H1 (cell line): ENCODE data around the gene RARRES2. TPM values are rescaled to one million over a fixed set of nuclear protein-coding genes. Genes with fewer than 3 reads are reported as not detected.

Source experiments
- CTCF ChIA-PET: fragments of 300-600 bp; sonication (Branson Sonifier 250); formaldehyde crosslinking; loops from one replicate; lab custom pipeline; 2021; ENCODE audit not compliant: partially characterized antibody; lab: Charles Lee
- POLR2A ChIA-PET: fragments of 300-600 bp; sonication (Branson Sonifier 250); formaldehyde crosslinking; loops from one replicate; lab custom pipeline; 2021; ENCODE audit warnings: inconsistent platforms; ENCODE audit not compliant: partially characterized antibody; lab: Charles Lee
- DNase-seq, 2 experiments: peaks; one replicate each; pipeline versions ENCODE4 v3.0.0 to v3.0.0-alpha.2; 2010 to 2022; ENCODE audit warnings: low spot score in 2 of 2, low read depth in 1 of 2, mixed read lengths in 1 of 2
- FAIRE-seq: peaks from 2 replicates; lab custom pipeline; 2011; peaks lifted over from hg19 to GRCh38; lab: Jason Lieb, UNC
- H2AFZ ChIP-seq: 2 replicates; pipeline ENCODE4 v1.8.1; 2012; ENCODE audit warnings: low read length, inconsistent platforms
- H2AK5ac ChIP-seq: 2 replicates; pipeline ENCODE4 v1.6.1; 2013; ENCODE audit warnings: low read depth, low read length
- H2BK120ac ChIP-seq: replicated peaks from 2 replicates; pipeline ENCODE3; 2013; ENCODE audit warnings: low read depth, low read length, inconsistent platforms
- H2BK12ac ChIP-seq: 2 replicates; pipeline ENCODE4 v1.6.1; 2013; ENCODE audit warnings: low read depth, low read length
- H2BK15ac ChIP-seq: 2 replicates; pipeline ENCODE4 v1.6.1; 2013; ENCODE audit warnings: low read length
- H2BK20ac ChIP-seq: 2 replicates; pipeline ENCODE4 v1.6.1; 2013; ENCODE audit warnings: low read length
- H2BK5ac ChIP-seq: 2 replicates; pipeline ENCODE4 v1.6.1; 2013; ENCODE audit warnings: low read depth, low read length
- H3K14ac ChIP-seq: 2 replicates; pipeline ENCODE4 v1.6.1; 2013; ENCODE audit warnings: inconsistent platforms; ENCODE audit not compliant: insufficient read length
- H3K18ac ChIP-seq: 2 replicates; pipeline ENCODE4 v1.6.1; 2013; ENCODE audit warnings: low read length; ENCODE audit errors: extremely low read depth
- H3K23ac ChIP-seq: 2 replicates; pipeline ENCODE4 v1.6.1; 2013; ENCODE audit warnings: inconsistent platforms; ENCODE audit not compliant: insufficient read length
- H3K23me2 ChIP-seq: 2 replicates; pipeline ENCODE4 v1.6.1; 2013; ENCODE audit warnings: low read depth, low read length
- H3K27ac ChIP-seq: 2 replicates; pipeline ENCODE4 v1.6.1; 2011; ENCODE audit warnings: low read depth, low read length, inconsistent platforms
- H3K27me3 ChIP-seq, 4 experiments: replicated peaks in 1 of 4; 1 replicate in 1 of 4; 2 replicates in 3 of 4; pipeline versions ENCODE4 v1.6.1 to v1.8.1; 2011 to 2013; ENCODE audit warnings: low read length in 3 of 4, mild to moderate bottlenecking in 3 of 4, inconsistent platforms in 2 of 4, mixed read lengths in 2 of 4, moderate library complexity in 1 of 4; ENCODE audit not compliant: control insufficient read depth in 3 of 4, insufficient read depth in 3 of 4; ENCODE audit errors: extremely low read depth in 1 of 4
- H3K36me3 ChIP-seq, 4 experiments: 2 replicates each; pipeline versions ENCODE4 v1.6.1 to v1.8.1; 2011 to 2013; ENCODE audit warnings: mild to moderate bottlenecking in 4 of 4, low read length in 3 of 4, moderate library complexity in 2 of 4, control low read depth in 1 of 4, inconsistent platforms in 1 of 4; ENCODE audit not compliant: insufficient read depth in 4 of 4, control insufficient read depth in 2 of 4
- H3K4ac ChIP-seq: replicated peaks from 2 replicates; pipeline ENCODE3; 2013; ENCODE audit warnings: low read length, low read depth, mixed read lengths, inconsistent platforms; ENCODE audit not compliant: insufficient read length
- H3K4me1 ChIP-seq, 4 experiments: replicated peaks in 1 of 4; 1 replicate in 1 of 4; 2 replicates in 3 of 4; pipeline versions ENCODE4 v1.6.1 to v1.8.1; 2011 to 2013; ENCODE audit warnings: low read length in 3 of 4, inconsistent platforms in 2 of 4, mixed read lengths in 1 of 4; ENCODE audit not compliant: insufficient read depth in 4 of 4, control insufficient read depth in 3 of 4
- H3K4me2 ChIP-seq, 2 experiments: 2 replicates each; pipeline versions ENCODE4 v1.6.1 to v1.8.1; 2011 to 2013; ENCODE audit warnings: low read depth in 2 of 2, low read length in 2 of 2, control low read depth in 1 of 2, inconsistent platforms in 1 of 2, mild to moderate bottlenecking in 1 of 2; ENCODE audit not compliant: insufficient read depth in 1 of 2
- H3K4me3 ChIP-seq, 4 experiments: fragments of 200-600, 300-600 bp in 1 of 4; sonication (generic), shearing (Covaris generic), sonication (Bioruptor Twin) in 1 of 4; 2 replicates each; pipeline versions ENCODE4 v1.5.1 to v1.8.1; 2011 to 2016; ENCODE audit warnings: low read length in 4 of 4, low read depth in 3 of 4, control low read depth in 2 of 4, inconsistent platforms in 2 of 4, mild to moderate bottlenecking in 2 of 4, mixed read lengths in 1 of 4, moderate library complexity in 1 of 4; ENCODE audit not compliant: insufficient read depth in 2 of 4; ENCODE audit errors: extremely low read depth in 1 of 4
- H3K56ac ChIP-seq: replicated peaks from 2 replicates; pipeline ENCODE3; 2013; ENCODE audit warnings: low read depth, mild to moderate bottlenecking, mixed read lengths, low read length, inconsistent platforms; ENCODE audit not compliant: insufficient read length
- H3K79me1 ChIP-seq: 2 replicates; pipeline ENCODE4 v1.6.1; 2013; ENCODE audit warnings: low read depth, low read length, control low read depth
- H3K79me2 ChIP-seq, 2 experiments: 2 replicates each; pipeline versions ENCODE4 v1.6.1 to v1.8.1; 2012 to 2013; ENCODE audit warnings: low read length in 2 of 2, mild to moderate bottlenecking in 2 of 2, inconsistent platforms in 1 of 2; ENCODE audit not compliant: insufficient read depth in 2 of 2, control insufficient read depth in 1 of 2
- H3K9ac ChIP-seq, 4 experiments: replicated peaks in 1 of 4; 1 replicate in 1 of 4; 2 replicates in 3 of 4; pipeline versions ENCODE4 v1.6.1 to v1.8.1; 2011 to 2013; ENCODE audit warnings: low read depth in 3 of 4, low read length in 3 of 4, control low read depth in 2 of 4, mild to moderate bottlenecking in 2 of 4, moderate library complexity in 2 of 4, inconsistent platforms in 1 of 4; ENCODE audit errors: extremely low read depth in 1 of 4
- H3K9me3 ChIP-seq, 2 experiments: 2 replicates each; pipeline versions ENCODE4 v1.6.1 to v1.8.1; 2012 to 2013; ENCODE audit warnings: mild to moderate bottlenecking in 2 of 2, moderate library complexity in 2 of 2, control low read depth in 1 of 2, inconsistent platforms in 1 of 2, low read depth in 1 of 2, low read length in 1 of 2, mixed read lengths in 1 of 2; ENCODE audit not compliant: insufficient read depth in 2 of 2
- H4K20me1 ChIP-seq, 2 experiments: replicated peaks in 1 of 2; 2 replicates each; pipeline versions ENCODE3 to v1.8.1; 2011 to 2013; ENCODE audit warnings: inconsistent platforms in 2 of 2, low read length in 2 of 2, mild to moderate bottlenecking in 1 of 2; ENCODE audit not compliant: insufficient read depth in 2 of 2, control insufficient read depth in 1 of 2
- H4K5ac ChIP-seq: 2 replicates; pipeline ENCODE4 v1.6.1; 2013; ENCODE audit warnings: low read length, low read depth, mixed read lengths, inconsistent platforms; ENCODE audit not compliant: insufficient read length
- H4K8ac ChIP-seq: 2 replicates; pipeline ENCODE4 v1.8.0; 2013; ENCODE audit warnings: mild to moderate bottlenecking, moderate library complexity, low read length, inconsistent platforms; ENCODE audit not compliant: insufficient read depth; ENCODE audit errors: extremely low read depth
- H4K91ac ChIP-seq: replicated peaks from 2 replicates; pipeline ENCODE3; 2013; ENCODE audit warnings: low read length, mixed read lengths, inconsistent platforms; ENCODE audit not compliant: insufficient read length
- SIRT6 ChIP-seq: IDR thresholded peaks from one replicate; pipeline ENCODE4 v1.7.1; 2012; ENCODE audit warnings: low read length, inconsistent platforms
- SP4 ChIP-seq: IDR thresholded peaks from 2 replicates; pipeline ENCODE4 v1.6.1; 2012; ENCODE audit warnings: low read length, inconsistent platforms
- TCF12 ChIP-seq: IDR thresholded peaks from 2 replicates; pipeline ENCODE4 v1.6.1; 2011; ENCODE audit warnings: low read depth, mild to moderate bottlenecking, low read length
- ZNF274 ChIP-seq: IDR thresholded peaks from 2 replicates; pipeline ENCODE4 v1.7.0; 2012; ENCODE audit warnings: low read length, borderline replicate concordance; ENCODE audit errors: extremely low read depth
- WGBS, 2 experiments: shearing (Covaris generic) in 1 of 2; methylation state at CpG; one replicate each; pipeline versions ENCODE4 v1.1.6 to v1.1.7; 2013 to 2015; ENCODE audit warnings: low lambda C conversion rate in 2 of 2, mixed read lengths in 2 of 2, inconsistent platforms in 1 of 2, low coverage in 1 of 2, missing lambda C conversion rate in 1 of 2; ENCODE audit not compliant: insufficient replicate concordance in 2 of 2, insufficient coverage in 1 of 2, insufficient read length in 1 of 2; ENCODE audit errors: extremely low coverage in 1 of 2, missing lambda C conversion rate in 1 of 2; 5-methylcytosine and 5-hydroxymethylcytosine counted together
- polyA plus RNA-seq, 7 experiments: library from polyadenylated mRNA; depleted of rRNA in 3 of 7; stranded (reverse) in 5 of 7; unstranded in 2 of 7; fragments of >200 nt in 5 of 7; fragments of 200-250 nt in 2 of 7; gene quantifications; 1 replicate in 5 of 7; 2 replicates in 1 of 7; 4 replicates in 1 of 7; pipeline versions ENCODE4 v1.2.1 to v1.2.3, GENCODE V29; 2011 to 2013; ENCODE audit warnings: missing spikeins in 2 of 7, mixed read lengths in 2 of 7
- total RNA-seq: library from RNA; stranded (reverse); fragmentation: NEBNext Ultra II Directional; extraction: Animal tissue kit (Norgen Biotek cat#: 25700); gene quantifications from 2 replicates; pipeline ENCODE4 v1.2.1, GENCODE V29; 2021

RARRES2 gene
- total and polyA plus RNA-seq, 2 of the 8 experiments (the other 6 are each of a cell fraction or from before 2014, with no cell fraction given) = 254 to 441 TPM

DNA sequence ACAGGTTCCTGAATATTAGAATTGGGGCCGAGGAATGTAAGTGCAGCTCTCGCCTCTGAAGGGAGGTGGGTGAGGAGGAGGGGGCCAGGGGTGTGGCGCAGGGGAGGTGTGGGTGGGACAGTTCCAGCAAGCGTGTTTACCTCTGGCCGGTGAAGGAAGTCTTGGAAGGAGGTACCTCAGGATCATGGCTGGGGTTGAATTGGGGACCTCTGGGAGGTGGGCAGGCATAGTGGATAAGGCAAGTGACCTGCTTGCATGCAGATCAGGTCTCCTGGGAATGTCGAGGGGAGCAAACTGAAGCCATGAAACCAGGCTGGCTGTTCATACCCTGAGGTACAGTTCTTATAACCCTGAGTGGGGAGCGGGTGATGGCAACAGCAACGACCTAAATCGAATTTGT, 39.7 kb upstream of the RARRES2 start:
- FAIRE-seq (no peak), DNase-seq (no peak)
- Histone ChIP-seq H4K20me1 (no peaks in the 10 kb centered on the region), H3K23ac (no peak overlapping the region), H2BK120ac (no peak overlapping the region), H3K4me1 (peaks cover 30 to 60% (median 42%) of the 10 kb centered on the region in 4 experiments), H3K56ac (no peak overlapping the region), H2AFZ (no peak overlapping the region), H3K79me2 (peaks cover 0 to 58% of the 10 kb centered on the region in 2 experiments), H3K4me3 (peak overlapping the region in 1 of 4 experiments; percentile 96; a peak in 2 of 8 replicates), H2BK5ac (peak overlapping the region; percentile 85; the same call in 1 of the 2 replicates), H4K8ac (no peak overlapping the region), H3K9ac (no peak overlapping the region), H3K27me3 (no peaks in the 10 kb centered on the region), H3K18ac (peak overlapping the region; percentile 80), H2AK5ac (no peak overlapping the region), H3K36me3 (peaks cover 0 to 15% (median 0%) of the 10 kb centered on the region in 4 experiments; a peak in 2 of 8 replicates), H3K9me3 (no peaks in the 10 kb centered on the region), H3K79me1 (peaks cover 15% of the 10 kb centered on the region), H4K5ac (no peak overlapping the region), H3K4ac (no peak overlapping the region), H2BK12ac (no peak overlapping the region; the same call in 1 of the 2 replicates), H2BK15ac (peak overlapping the region; percentile 92; the same call in 1 of the 2 replicates), H3K27ac (no peak overlapping the region), H3K4me2 (peak overlapping the region; percentile 94), H3K14ac (no peak overlapping the region), H4K91ac (no peak overlapping the region), H3K23me2 (peaks cover 11% of the 10 kb centered on the region), H2BK20ac (no peak overlapping the region)
- TF ChIP-seq SP4 = no peak
- TF ChIP-seq ZNF274 = no peak
- TF ChIP-seq TCF12 = no peak
- TF ChIP-seq SIRT6 = no peak
- POLR2A ChIA-PET = interaction anchor here (0.9 to 1.9 kb wide), 6 partner anchors 8 to 45 kb away, joined by 3 to 30 read pairs (median 8); partner anchors contain the start of gene REPIN1
- CTCF ChIA-PET = interaction anchor here (1.0 to 1.5 kb wide), 5 partner anchors 12 to 37 kb away, joined by 3 to 4 read pairs (median 3); a partner anchor contains a TSS
- WGBS, 2 experiments = 75% methylated on average over 7 of the region's 9 CpGs; no CpG with 5 or more reads in 1 of the 2 experiments
